GM18508 (cell line): Measurements from ENCODE around the gene SEMA4D.

ENCODE experiments used
- ATAC-seq: cut with Tn5 transposase; IDR thresholded peaks from one replicate; pipeline ENCODE4 v1.9.1; 2021; ENCODE audit warnings: moderate number of reproducible peaks; ENCODE audit not compliant: insufficient read depth, unreplicated experiment

The SEMA4D gene

GRCh38 chr9:89505911-89506310 lies 8.0 kb upstream of the SEMA4D start:
- no peak for ATAC-seq

GRCh38 chr9:89505048-89505447 lies 7.1 kb upstream of the SEMA4D start:
- ATAC-seq = no peak

GRCh38 chr9:89502671-89503070 lies 4.8 kb upstream of the SEMA4D start:
- ATAC-seq = no peak

- no peak for ATAC-seq
Observed at GRCh38 chr9:89502038-89502601, 4.2 kb upstream of the SEMA4D start.

GRCh38 chr9:89501311-89501898 lies 3.5 kb upstream of the SEMA4D start:
- ATAC-seq = no peak

- no peak for ATAC-seq
Observed at GRCh38 chr9:89500008-89500407, 2.1 kb upstream of the SEMA4D start.

- ATAC-seq = peak; percentile 47
Observed at GRCh38 chr9:89498852-89499480, 1.1 kb upstream of the SEMA4D start.

- ATAC-seq = no peak
Observed at GRCh38 chr9:89497257-89497963, 503 bp downstream of the SEMA4D start.

GRCh38 chr9:89496645-89497256 lies 1.2 kb downstream of the SEMA4D start:
- ATAC-seq = no peak

- no peak for ATAC-seq
Observed at GRCh38 chr9:89495824-89496560, 1.9 kb downstream of the SEMA4D start.

GRCh38 chr9:89494199-89494598 lies 3.7 kb downstream of the SEMA4D start:
- ATAC-seq = no peak

GRCh38 chr9:89493671-89494070 lies 4.2 kb downstream of the SEMA4D start:
- ATAC-seq = no peak

GRCh38 chr9:89493181-89493580 lies 4.7 kb downstream of the SEMA4D start:
- ATAC-seq = no peak

GRCh38 chr9:89492586-89492985 lies 5.3 kb downstream of the SEMA4D start:
- no peak for ATAC-seq

GRCh38 chr9:89491694-89492093 lies 6.2 kb downstream of the SEMA4D start:
- no peak for ATAC-seq

GRCh38 chr9:89489548-89490530 lies 8.1 kb downstream of the SEMA4D start:
- ATAC-seq = no peak

- no peak for ATAC-seq
Observed at GRCh38 chr9:89488936-89489335, 9.0 kb downstream of the SEMA4D start.

GRCh38 chr9:89488131-89488530 lies 9.8 kb downstream of the SEMA4D start:
- no peak for ATAC-seq

- ATAC-seq = no peak
Observed at GRCh38 chr9:89486681-89487080, 11.2 kb downstream of the SEMA4D start.
